HG03460 (cell line): ENCODE results near the gene KANSL3.
"Not testable (repeated sequence)": the region's sequence is repeated elsewhere in the genome, so short reads cannot be mapped to it uniquely, and the experiment has no call there.

Experiments used
- ATAC-seq: cut with Tn5 transposase; IDR thresholded peaks from one replicate; pipeline ENCODE4 v1.9.1; 2021; ENCODE audit not compliant: unreplicated experiment

Gene KANSL3

DNA sequence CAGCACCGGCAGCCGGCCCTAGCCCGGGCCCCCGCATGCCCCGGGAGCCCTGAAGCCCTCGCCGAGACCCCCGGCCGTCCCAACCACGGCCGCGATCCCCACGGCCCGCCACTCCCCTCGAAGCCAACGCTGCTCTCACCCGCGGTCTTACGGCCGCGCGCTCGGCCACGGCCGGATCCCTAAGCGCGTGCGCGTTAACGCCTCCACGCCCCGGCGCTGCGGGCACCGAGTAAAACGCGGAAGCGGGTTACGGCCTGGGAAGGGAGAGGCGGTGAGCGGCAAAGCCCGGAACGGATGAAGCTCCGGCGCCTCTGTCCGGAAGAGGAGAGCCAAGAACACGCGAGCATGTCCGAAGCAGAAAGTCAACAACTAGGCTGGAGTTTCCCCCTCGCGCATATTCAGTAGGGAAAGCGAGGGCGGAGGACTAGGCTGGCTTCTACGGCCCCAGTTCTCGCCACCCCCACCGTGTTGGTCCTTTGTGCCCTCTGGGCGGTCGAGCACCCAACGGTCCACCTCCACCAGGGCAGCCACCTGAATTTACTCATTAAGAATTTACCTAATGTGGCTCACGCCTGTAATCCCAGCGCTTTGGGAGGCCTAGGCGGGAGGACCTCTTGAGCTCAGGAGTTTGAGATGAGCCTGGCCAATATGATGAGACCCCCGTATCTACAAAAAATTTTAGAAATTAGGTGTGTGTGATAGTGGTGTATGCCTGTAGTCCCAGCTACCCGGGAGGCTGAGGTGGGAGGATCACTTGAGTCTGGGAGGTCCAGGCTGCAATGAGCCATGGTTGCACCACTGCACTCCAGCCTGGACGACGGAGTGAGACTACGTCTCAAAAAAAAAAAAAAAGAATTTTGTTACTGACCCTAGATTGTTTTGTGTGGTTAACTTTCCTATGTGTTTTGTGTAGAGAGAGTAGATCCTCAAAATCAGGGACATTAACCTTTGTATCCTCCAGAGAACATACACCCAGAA lies at the start of gene KANSL3:
Gene KANSL3, minus strand, starts transcription at position 169 of the 978 bp plus-strand sequence. CDS start 1,177 bp downstream, outside the sequence.
- peak; percentile 68 for ATAC-seq

DNA sequence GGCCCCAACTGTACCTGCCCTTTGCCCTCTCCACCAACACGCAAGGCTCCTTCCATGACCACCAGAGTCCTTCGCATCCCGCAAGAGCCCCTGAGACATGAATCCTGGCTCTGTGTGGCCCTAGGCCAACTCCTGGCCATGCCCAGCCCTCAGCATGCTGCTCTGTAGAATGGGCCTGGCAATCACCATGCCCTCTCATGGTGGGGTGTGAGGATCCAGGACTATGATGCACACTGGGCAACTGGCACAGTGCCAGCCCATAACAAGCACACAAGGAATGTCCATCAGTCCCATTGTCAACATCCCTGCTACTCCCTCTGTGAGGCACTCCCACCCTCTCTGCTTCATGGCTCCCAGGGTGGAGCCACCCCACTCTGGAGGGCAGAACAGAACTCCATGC lies 49.2 kb upstream of the KANSL3 start:
- ATAC-seq, result no peak

DNA sequence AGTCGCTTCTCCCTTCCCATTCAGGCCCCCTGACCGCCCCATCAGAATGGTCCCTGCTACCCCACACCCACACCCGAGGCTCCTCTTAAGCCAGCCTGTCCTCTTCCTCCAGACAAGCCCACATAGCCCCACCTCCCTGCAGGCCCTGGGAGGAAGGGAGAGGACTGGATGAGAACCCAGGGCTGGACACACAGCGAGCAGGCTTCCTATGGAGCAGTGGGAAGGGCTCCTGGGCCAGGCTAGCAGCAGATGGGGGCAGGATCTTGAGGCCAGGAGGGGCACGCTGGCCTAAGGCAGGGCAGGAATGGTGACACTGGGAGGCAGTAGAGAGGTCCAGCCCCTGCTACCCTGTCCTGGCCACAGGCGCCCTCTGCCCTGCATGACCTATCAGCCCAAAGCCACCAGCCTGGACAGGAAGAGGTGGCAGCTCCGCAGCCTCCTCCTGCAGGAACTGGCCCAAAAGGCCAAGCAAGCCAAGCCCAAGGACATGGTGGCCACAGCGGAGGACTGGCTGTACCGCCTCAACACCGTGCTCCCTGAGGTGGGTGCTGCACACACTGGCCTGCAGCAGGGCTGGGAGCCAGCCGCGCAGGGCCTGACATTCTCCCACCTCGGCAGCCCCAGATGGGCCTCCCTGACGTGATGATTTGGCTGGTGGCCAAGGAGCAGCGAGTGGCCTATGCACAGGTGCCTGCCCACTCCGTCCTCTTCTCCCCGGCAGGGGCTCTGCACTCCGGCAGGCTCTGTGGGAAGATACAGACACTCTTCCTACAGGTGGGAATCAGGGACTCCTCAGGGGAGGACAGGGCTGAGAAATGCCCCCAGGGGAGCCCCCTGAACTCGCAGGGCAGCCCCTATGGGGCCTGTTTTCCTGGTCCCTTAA lies 47.7 kb upstream of the KANSL3 start:
- no peak for ATAC-seq

DNA sequence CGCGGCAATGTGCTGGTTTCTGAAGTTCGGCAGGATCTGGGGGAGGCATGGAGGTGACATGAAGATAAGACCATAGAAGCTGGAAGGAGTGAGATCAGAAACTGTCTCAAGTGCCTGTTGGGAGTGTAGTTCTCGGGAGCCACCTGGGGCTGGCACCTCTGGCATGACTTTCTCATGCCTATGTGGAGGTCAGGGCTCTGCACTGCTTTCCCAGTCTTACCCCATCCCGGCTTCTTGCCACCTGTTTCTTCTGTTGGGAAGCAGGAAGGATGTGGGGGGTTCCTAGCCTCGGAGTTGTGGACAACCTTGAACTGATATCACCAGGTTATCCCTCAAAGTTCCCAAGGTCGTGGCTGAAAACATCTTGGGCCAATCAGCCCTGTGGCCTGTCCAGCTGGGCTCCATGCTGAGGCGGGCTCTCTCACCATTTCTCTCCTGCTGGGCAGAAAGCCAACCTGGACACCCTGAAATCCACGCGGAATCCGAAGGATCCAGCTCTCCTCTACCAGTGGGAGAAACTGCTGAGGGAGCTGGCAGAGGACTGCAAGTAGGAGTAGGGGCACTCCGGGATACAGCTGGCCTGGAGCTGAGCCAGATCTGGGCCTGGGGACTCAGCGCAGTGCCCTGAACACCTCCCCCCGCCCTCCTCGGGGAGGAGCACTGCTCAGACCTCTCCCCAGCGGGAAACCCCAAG lies 46.9 kb upstream of the KANSL3 start:
- no peak for ATAC-seq

DNA sequence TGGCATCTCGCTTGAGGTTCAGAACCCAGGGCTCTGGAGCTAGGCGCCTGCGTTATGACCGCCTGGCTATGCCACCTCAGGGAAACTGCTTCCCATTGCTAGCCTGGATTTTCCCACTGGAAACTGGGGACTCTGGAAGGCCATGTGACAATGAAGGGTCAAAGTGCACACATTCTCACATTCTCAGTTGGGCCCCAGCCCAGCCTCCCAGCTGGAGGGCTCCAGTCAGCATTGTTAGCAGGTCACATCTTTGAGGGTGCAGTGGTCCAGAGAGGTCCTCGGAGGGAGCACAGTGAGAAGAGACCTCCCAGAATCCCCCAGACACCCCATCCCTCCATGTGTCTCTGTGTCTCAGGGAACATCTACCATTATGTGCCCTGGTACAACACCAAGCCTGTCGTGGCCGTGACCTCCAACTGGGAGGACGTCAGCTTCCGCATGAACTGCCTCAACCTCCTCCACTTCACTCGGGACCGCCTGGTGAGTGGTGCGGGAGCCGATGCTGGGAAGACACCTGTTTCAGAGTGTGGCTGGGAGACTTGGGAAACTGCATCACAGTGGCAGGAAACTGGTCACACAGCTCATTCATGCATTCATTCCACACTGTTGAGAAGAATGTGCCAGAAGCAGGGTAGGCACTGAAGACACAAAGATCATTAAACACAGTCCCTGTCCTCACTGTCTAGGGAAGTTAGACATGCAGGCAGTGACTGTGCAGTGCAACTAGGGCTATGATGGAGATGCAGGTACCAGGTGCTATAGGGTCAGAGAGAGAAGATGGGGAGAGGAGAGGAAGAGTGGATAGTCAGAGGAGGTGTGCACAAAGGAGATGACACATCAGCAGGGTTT lies 46.1 kb upstream of the KANSL3 start:
- no peak for ATAC-seq

DNA sequence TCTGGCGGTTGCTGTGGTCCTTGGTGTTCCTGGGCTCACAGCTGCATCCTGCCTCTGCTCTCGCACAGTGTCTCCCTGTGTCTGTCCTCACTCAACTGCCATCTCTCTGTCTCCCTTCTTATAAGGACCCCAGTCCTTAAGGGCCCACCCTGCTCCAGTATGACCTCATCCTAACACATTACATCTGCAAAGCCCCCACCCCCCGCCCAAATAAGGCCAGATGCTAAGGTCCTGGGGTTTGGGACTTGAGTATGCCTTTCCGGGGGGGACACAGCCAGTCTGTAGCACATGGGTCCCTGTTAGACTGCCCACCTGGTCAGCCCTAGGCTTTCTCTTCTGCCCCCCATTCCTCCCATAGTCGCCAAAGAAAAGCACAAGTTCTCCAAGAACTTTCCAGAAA lies 45.2 kb upstream of the KANSL3 start:
- no peak for ATAC-seq

DNA sequence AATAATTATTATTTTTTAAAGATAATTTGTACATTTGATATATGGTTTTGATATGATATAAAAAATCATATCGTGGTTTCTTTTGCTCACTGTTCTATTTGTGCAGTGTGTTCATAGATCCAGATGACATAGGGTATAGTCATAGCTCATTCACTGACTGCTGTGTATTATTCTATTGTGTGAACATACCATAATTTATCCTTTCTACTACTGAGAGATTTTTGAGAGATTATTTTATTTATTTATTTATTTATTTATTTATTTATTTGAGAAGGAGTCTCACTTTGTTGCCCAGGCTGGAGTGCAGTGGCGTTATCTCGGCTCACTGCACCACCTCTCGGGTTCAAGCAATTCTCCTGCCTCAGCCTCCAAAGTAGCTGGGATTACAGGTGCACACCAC lies 43.4 kb upstream of the KANSL3 start:
- ATAC-seq, result no peak

DNA sequence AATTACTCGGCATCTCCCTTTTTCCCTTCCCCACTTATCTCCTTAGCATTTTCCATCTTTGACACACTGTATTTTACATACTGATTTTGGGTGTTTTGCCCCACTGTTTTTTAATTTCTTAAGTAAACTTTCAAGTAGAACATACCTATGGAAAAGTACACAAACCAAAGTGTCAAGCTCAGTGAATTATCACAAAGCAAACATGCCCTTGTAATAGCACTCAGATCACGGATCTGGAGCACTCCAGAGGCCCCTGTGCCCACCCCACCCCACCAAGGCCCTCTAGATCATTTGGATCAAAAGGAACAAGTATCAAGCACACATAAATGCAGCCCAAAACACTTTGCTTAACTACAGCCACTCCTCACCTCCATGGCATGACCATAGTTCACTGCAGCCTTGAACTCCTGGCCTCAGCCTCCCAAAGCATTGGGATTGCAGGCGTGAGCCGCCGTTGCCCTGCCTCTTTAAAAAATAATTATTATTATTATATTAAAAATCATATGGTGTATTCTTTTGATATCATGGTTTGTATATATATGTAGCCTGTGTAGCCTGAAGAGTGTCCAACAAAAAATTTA lies 42.5 kb upstream of the KANSL3 start:
- ATAC-seq, result no peak

DNA sequence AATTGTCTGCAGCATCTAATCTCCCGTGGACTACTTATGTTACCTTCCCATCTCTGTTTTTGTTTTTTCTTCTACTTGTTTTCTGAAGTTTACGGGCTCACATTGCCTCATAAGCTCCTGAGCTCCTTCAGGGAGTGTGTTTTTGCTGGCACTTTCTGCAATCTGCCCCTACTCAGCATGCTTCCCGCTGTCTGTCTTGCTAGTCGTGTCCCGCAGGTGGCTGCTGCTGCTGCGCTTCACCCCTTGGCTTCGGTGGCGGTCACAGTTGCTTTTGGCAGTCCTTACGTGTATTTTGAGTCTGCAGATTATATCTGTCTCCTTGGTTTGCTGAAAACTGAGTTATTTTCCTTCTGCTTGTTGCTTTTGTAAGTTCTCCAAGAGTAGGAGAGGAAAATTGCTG lies 41.7 kb upstream of the KANSL3 start:
- ATAC-seq, result no peak

DNA sequence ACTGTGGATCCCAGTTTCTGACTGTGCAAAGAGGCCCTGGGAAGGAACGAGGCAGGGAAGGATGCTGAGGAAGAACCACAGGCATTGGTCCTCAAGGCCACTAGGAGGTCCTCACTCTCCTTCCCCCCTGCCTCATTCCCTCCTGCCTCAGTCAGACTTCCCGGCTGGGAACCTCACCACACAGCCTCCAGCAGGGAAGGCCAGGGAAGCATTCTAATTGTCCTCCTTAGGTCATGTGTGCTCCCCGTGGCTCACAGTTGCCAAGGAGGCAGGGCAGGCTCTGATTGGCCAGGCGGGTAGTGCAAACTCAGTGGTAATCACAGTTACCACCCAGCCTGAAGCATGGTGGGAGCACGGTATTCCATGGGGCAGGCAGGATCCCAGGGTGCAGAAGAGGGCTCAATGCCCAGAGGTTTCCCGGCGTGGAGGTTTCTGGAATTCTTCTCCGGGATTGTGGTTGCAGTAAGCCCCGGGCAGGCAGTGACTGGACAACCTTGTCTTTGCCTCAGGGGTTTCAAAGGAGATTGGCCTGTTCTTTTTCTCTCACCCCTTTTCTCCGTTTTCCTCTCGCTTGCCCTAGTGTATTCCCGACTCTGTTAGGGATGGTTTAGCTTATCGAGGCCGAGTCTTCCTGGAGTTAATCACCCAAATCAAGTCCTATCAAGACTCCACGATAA lies 31.6 kb upstream of the KANSL3 start:
- ATAC-seq, result no peak

DNA sequence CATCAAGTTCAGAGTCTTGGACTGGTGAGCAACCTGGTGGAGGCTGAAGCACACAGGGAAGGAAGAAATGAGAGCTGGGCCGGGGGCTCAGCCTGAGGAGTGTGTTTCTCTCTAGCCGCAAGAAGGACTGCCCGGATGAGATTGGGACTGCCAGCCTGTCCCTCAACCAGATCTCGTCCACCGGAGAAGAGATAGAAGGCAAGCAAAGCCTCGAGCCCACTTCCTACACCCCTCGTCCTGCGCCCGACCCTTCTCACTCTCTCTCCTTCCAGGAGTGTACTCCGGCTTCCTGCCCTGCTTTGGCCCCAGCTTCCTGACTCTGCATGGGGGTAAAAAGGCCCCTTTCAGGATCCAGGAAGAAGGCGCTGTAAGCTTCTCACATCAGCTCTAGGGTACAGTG lies 30.7 kb upstream of the KANSL3 start:
- no peak for ATAC-seq

DNA sequence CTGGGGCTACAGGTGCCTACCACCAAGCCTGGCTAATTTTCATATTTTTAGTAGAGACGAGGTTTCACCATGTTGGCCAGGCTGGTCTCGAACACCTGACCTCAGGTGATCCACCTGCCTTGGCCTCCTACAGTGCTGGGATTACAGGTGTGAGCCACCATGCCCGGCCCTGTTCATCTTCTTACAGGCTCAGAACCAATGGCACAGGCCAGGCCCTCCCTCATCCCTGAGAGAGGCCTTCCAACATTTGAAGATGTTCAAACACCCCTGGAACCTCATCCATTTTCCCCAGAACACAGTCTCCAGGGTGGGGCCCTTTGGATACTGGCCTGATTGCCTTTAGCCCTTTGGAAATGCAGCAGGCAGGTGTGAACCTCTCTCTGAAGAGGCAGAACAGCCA lies 27.6 kb upstream of the KANSL3 start:
- ATAC-seq, result not testable (repeated sequence)

DNA sequence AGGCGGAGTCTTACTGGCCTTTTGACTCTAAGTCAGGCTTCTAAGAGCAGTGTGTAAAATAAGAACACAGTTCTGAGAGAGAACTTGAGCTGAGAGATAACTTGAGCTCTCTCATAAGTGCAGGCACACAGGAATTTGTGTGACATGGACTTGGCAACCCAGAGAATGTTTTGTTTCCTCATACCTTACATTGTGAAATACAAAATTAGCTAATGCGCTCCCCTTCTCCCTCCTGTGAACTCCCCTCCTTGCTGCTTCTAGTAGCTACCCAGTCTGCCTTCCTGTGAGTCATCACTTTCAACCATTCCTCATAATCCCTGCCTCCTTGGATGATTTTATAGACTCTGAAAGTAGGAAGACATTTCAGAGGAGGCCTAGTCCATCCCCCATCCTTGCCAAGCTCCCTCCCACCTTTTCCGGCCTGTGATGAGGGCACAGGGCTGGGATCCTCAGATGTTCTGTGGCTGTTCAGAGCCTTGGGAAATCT lies 27.0 kb upstream of the KANSL3 start:
- ATAC-seq, result no peak

DNA sequence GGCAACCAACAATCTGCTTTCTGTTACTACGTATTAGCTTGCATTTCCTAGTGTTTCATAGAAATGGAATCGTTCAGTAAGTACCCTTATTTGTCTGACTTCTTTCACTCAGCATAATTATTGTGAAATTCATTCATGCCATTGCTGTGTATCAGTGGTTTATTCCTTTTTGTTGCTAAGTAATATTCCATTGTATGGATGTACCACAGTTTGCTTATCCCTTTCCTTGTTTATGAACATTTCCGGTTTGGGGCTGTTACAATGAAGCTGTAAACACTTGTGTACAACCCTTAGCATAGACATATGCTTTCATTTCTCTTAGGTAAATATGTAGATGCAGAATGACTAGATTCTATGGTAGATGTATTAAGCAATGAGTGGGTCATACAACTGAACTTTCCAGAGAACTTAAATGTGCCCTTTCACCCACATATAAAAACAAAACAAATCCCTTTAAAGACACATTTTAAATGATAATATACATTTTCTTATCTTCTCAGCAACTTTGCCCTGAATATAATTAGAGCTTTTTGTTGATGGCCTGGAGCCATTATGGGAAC lies 26.3 kb upstream of the KANSL3 start:
- no peak for ATAC-seq

DNA sequence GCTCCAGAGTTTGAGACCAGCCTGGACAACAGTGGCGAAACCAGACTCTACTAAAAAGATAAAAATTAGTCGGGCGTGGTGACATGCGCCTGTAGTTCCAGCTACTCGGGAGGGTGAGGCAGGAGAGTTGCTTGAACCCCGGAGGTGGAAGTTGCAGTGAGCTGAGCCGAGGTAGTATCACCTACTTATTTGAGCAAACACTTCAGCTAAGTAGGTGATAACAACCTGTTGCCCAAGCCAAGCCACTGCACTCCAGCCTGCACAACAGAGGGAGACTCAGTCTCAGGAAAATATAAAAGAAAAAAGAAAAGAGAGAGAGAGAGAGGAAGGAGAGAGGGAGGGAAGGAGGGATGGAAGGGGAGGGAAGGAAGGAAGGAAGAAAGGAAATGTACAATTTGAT lies 25.7 kb upstream of the KANSL3 start:
- no peak for ATAC-seq

DNA sequence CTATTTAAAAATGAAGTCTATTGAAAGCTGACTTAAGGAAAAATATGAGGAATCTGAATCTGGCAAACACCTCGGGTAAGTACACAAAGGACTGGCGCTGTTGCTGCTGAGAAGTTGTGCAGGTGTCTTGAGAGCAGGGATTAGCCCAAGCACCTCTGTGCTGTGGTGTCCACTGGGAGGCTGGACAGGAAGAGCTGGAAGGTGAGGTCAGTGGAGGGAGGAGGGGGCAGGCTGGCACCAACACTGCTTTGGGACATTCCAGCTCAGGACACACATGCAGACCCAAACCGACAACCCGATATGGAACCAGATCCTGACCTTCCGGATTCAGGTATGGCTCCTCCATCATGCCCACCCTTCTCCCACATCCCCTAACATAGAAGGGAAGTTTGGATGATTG lies 25.1 kb upstream of the KANSL3 start:
- ATAC-seq, result no peak

DNA sequence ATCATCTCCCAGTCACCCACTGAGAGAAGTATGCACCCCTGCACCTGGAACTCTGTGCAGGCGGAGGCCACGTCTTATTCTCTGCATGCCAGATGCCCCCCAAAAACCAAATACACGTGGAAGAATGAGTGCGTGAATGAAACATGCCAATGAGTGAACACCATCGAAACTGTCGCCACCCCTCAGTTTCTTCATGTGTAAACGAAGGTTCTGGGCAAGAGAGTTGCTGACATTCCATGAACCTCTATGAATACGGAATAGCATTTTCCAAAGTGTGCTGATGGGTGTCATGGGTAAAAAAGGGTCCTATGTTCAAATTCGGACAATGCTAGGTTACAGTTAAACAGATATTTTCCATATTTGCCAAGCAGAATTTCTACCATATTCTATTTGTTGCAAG lies 24.2 kb upstream of the KANSL3 start:
- no peak for ATAC-seq

DNA sequence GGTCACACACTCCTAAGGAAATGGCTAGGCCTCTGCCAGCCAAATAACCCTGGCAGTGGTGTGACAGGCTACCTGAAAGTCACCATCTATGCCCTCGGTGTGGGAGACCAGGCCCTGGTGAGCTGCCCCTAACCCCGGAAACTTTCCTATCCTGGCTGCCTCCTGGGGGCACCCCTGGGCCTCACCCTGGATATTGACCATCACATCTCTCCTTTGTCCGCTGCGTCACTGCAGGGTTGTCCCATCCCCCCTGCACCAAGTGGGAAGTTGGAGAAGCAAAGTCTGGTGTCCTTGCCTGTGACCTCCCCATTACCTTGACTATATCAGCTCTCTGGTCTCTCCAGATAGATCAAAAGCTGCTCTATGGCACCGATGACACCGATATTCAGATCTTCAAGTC lies 23.2 kb upstream of the KANSL3 start:
- ATAC-seq, result no peak

DNA sequence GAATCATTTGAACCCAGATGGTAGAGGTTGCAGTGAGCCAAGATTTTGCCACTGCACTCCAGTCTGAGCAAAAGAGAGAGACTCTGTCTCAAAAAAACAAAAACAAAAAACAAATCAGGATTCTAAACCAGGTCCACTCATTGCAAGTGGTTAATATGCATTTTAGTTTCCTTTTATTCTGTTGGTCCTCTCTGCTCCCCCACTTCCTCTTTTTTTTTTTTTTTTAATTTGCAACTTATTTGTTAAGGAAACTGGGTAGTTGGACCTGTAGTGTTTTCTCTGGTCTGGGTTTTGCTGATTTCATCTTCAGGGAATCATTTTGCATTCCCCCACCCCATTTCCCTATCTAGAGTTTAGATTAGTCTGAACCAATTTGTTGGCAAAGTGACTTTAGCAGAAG lies 18.4 kb upstream of the KANSL3 start:
- ATAC-seq, result no peak
